HG03175 (cell line): ENCODE data around the gene ZNF560.
"Not testable (repeated sequence)": the region's sequence is repeated elsewhere in the genome, so short reads cannot be mapped to it uniquely, and the experiment has no call there.

Source experiments
- ATAC-seq: cut with Tn5 transposase; IDR thresholded peaks from one replicate; pipeline ENCODE4 v1.9.1; 2021; ENCODE audit warnings: mild to moderate bottlenecking, moderate library complexity; ENCODE audit not compliant: unreplicated experiment

The ZNF560 gene

GRCh38 chr19:9498183-9498902 lies at the start of gene ZNF560:
Gene ZNF560 (minus strand): TSS chr19:9498616. CDS start chr19:9475313, 23,303 bp downstream.
- ATAC-seq: no peak

DNA sequence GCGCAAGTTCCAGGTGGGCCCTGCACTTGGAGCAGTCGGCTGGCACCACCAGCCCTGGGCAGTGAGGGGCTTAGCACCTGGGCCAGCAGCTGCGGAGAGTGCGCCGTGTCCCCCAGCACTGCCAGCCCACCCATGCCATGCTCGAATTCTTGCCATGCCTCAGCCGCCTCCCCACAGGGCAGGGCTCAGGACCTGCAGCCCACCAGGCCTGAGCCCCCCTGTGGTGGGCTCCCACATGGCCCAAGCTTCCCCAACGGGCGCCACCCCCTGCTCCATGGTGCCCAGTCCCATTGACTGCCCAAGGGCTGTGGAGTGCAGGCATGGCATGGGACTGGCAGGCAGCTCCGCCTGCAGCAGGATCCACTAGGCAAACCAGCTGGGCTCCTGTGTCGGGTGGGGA lies 49.5 kb upstream of the ZNF560 start:
- no peak for ATAC-seq

- not testable (repeated sequence) for ATAC-seq
Observed at GRCh38 chr19:9541281-9541680, 42.9 kb upstream of the ZNF560 start.

- not testable (repeated sequence) for ATAC-seq
Observed at GRCh38 chr19:9539921-9540320, 41.5 kb upstream of the ZNF560 start.

DNA sequence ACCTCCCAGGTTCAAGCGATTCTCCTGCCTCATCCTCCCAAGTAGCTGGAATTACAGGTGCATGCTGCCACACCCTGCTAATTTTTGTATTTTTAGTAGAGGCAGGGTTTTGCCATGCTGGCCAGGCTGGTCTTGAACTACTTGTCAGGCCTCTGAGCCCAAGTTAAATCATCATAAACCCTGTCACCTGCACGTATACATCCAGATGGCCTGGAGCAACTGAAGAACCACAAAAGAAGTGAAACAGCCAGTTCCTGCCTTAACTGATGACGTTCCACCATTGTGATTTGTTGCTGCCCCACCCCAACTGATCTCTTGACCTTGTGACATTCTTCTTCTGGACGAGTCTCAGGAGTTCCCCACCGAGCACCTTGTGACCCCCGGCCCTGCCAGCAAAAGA lies 40.8 kb upstream of the ZNF560 start:
- not testable (repeated sequence) for ATAC-seq

- peak; percentile 74 for ATAC-seq
Observed at GRCh38 chr19:9538183-9539058, 40.0 kb upstream of the ZNF560 start, which contains the start of gene ZNF426. Gene ZNF426 (minus strand): TSS chr19:9538645. CDS start chr19:9536232, 2,413 bp downstream.

- ATAC-seq: no peak
Observed at GRCh38 chr19:9535934-9536333, 37.5 kb upstream of the ZNF560 start.

DNA sequence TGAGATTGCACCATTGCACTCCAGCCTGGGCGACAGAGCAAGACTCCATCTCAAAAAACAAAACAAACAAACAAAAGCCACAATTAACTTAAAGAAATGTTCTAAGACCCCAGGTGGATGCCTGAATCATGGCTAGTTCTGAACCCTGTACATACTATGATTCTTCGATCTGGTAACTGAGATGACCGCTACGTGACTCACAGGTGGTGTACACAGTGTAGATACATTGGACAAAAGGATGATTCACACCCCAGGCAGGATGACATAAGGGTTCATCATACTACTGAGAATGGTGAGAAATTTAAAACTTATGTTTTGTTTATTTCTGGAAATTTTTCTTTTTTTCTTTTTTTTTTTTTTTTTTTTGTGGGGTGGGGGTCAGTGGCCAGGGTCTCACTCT lies 33.5 kb upstream of the ZNF560 start:
- ATAC-seq: no peak

DNA sequence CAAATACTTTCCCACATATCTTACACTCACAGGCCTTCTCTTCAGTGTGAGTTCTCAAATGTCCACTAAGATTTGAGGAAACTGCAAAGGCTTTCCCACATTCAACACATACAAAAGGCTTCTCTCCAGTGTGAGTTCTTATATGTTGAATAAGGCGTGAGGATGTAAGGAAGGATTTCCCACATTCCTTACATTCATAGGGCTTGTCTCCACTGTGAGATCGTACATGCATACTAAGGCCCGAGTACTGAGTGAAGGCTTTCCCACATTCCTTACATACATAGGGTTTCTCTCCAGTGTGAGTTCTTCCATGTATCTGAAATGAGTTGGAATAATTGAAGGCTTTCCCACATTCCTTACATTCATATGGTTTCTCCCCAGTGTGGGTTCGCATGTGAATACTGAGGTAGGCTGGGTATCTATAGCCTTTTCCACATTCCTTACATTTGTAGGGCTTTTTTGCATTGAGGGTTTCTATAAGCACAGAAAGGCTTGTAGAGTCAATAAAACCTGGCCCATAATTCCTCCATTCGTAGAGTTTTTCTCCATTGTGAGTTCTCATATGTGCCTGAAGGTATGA lies 30.4 kb upstream of the ZNF560 start:
- no peak for ATAC-seq

- ATAC-seq: no peak
Observed at GRCh38 chr19:9523885-9524474, 25.6 kb upstream of the ZNF560 start.

DNA sequence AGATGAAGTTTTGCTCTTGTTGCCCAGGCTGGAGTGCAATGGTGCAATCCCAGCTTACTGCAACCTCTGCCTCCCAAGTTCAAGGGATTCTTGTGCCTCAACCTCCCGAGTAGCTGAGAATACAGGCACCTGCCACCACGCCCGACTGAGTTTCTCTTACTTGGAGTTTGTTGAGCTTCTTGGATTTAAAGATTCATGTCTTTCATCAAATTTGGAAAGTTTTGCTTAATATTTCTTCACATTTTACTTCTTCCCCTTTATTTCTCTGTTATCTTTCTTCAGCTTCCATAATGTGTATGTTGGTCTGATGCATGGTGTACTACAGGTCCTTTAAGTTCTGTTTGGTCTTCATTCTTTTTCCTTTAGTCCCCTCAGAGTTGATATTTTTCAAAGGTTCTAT lies 8.9 kb upstream of the ZNF560 start:
- ATAC-seq: no peak

DNA sequence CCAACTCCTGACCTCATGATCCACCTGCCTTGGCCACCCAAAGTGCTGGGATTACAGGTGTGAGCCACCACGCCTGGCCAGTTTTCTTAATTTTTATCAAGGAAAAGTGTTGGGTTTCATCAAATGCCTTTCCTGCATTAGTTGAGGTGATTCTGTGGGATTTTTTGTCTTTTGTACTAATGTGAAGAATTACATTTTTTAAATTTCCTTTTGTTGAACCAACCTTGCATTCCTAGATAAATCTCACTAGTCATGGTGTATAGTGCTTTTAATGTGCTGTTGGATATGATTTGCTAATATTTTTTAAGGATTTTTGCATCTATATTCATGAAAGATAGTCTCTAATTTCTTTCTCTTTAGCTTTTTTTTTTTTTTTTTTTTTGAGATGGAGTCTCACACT lies 2.4 kb upstream of the ZNF560 start:
- ATAC-seq: no peak

DNA sequence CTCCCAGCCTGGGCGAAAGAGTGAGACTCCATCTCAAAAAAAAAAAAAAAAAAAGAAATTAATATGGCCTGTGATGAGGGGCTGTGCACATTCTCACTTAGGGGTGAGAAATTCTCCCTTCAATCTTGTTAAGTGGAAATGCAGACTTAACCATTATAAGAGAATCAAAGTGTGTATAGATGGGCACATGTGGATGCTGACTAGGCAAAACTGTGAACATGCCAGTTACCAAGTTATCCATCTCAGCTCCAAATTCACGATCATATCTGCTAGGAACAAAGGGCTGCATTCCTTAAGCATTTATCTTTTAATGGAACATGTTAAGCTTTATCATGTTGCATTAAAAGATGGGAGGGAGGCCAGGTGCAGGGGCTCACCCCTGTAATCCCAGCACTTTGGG lies 4.3 kb downstream of the ZNF560 start:
- ATAC-seq: no peak

- ATAC-seq: no peak
Observed at GRCh38 chr19:9487016-9487415, 11.4 kb downstream of the ZNF560 start.

GRCh38 chr19:9485140-9485539 lies 13.3 kb downstream of the ZNF560 start:
- no peak for ATAC-seq

DNA sequence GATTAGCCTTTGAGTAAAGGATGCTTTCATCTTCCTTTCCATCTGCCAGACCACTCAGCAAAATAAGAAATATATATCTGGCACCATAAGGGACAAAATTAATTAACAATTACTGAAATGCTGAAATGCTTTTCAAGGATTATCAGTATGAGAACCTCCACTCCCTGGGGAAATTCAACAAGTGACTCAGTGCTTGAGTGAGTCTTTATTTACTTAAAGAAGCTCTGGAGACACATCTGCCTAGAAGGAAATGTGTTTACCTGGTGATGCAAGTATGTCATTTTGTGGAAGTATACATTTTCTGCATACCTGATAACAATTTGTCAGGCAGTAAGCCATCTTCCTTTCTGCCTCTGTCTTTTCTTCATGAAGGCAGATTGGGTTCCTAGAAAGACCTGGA lies 23.4 kb downstream of the ZNF560 start:
- no peak for ATAC-seq

GRCh38 chr19:9467161-9467560 lies 31.3 kb downstream of the ZNF560 start:
- no peak for ATAC-seq

DNA sequence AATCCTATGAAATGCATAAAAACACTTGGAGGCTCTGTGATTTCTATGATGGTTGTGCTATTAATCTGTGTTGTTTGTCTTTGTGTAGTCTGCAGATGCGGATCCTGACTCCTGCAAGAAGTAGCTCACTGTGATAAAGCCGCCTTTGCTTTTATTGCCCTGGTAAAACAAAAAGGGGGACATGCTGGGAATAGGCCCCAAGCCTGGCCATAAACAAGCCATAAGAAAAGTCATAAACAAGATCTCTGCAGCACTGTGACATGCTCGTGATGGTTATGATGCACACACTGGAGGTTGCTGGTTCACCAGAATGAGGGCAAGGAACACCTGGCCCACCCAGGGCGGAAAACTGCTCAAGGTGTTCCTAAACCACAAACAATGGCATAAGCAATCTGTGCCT lies 36.5 kb downstream of the ZNF560 start:
- no peak for ATAC-seq

DNA sequence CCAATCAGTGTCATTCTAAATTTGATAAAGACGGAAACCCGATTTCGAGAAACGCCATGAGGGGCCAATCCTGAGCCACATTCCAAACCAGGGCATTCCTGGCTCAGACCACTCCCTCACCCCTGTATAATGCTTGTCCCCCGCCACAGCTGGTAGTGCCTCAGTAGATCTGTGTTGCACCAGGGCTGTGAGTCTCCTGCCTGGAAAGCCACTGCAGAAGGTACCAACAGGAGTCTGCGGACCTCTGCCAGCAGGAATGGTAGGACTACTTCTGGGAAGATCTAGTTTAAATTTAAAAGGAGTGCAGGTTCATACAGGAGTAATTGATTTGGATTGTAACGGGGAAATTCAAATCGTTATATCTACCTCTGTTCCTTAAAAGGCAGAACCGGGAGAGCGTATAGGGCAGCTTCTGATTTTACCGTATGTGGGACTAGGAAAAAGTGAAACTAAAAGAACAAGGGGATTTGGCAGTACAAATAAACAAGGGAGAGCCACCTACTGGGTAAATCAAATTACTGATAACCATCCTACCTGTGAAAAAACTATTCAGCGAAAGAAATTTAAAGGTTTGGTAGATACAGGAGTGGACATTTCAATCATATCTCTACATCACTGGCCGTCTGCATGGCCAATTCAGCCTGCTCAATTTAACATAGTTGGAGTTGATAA lies 42.3 kb downstream of the ZNF560 start:
- ATAC-seq: no peak

- no peak for ATAC-seq
Observed at GRCh38 chr19:9453953-9454352, 44.5 kb downstream of the ZNF560 start.

DNA sequence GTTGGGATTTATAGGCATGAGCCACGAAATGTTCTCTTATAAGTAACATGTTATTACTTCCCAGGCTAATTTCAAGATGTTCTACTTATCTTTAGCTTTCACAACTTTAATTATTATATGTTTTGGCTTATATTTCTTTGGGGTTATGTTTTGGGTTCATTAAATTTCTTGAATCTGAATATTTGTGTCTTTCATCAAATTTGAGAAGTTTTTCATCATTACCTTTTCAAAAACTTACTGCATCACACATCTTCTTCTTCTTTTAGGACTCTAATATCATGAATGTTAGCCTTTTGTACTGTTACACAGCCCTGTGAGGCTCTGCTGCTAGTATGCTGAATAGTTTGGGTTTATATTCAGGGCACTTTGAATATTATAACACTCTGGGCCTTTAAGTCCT lies 53.4 kb downstream of the ZNF560 start:
- ATAC-seq: no peak
